HEK293 (cell line): ENCODE measurements around the gene CCDC92B.

Experiments used
- EGR2 ChIP-seq: fragments of 450-650 bp; formaldehyde crosslinking; IDR thresholded peaks from 2 replicates; pipeline ENCODE4 v1.5.1; 2016; ENCODE audit warnings: low read depth, missing biosample characterization, missing genetic modification characterization
- PRDM4 ChIP-seq: fragments of 450-650 bp; formaldehyde crosslinking; IDR thresholded peaks from 2 replicates; pipeline ENCODE4 v1.5.1; 2017; ENCODE audit warnings: missing biosample characterization, missing genetic modification characterization
- SP2 ChIP-seq: fragments of 450-650 bp; formaldehyde crosslinking; IDR thresholded peaks from 2 replicates; pipeline ENCODE4 v1.5.1; 2016; ENCODE audit warnings: missing biosample characterization, missing genetic modification characterization
- YY1 ChIP-seq: fragments of 450-650 bp; formaldehyde crosslinking; IDR thresholded peaks from 2 replicates; pipeline ENCODE4 v1.5.1; 2018; ENCODE audit warnings: missing biosample characterization, missing genetic modification characterization
- ZNF274 ChIP-seq, 2 experiments: fragments of 200-500 bp in 1 of 2; fragments of 450-650 bp in 1 of 2; sonication (Bioruptor generic) in 1 of 2; formaldehyde crosslinking in 1 of 2; IDR thresholded peaks; 2 replicates each; pipeline versions ENCODE4 v1.5.1 to v1.6.1; 2014 to 2016; ENCODE audit warnings: borderline replicate concordance in 1 of 2, inconsistent platforms in 1 of 2, low read length in 1 of 2, missing biosample characterization in 1 of 2, missing genetic modification characterization in 1 of 2
- ZNF416 ChIP-seq: fragments of 450-650 bp; formaldehyde crosslinking; IDR thresholded peaks from 2 replicates; pipeline ENCODE4 v1.5.1; 2016; ENCODE audit warnings: missing biosample characterization, missing genetic modification characterization
- ZNF558 ChIP-seq: fragments of 450-650 bp; formaldehyde crosslinking; IDR thresholded peaks from 2 replicates; pipeline ENCODE4 v1.5.1; 2016; ENCODE audit warnings: missing biosample characterization, missing genetic modification characterization
- ZNF621 ChIP-seq: fragments of 450-650 bp; formaldehyde crosslinking; IDR thresholded peaks from 2 replicates; pipeline ENCODE4 v1.5.1; 2017; ENCODE audit warnings: missing biosample characterization, missing genetic modification characterization
- TF ChIP-seq, protein P1 (sequence below): fragments of 450-650 bp; formaldehyde crosslinking; IDR thresholded peaks from 2 replicates; pipeline ENCODE4 v1.5.1; 2016; ENCODE audit warnings: missing biosample characterization, missing genetic modification characterization
- TF ChIP-seq, protein P2 (sequence below): sonication (generic); formaldehyde crosslinking; IDR thresholded peaks from 2 replicates; pipeline ENCODE4 v1.8.1; 2022; ENCODE audit warnings: mild to moderate bottlenecking, moderate library complexity, missing genetic modification reagents

DNA sequence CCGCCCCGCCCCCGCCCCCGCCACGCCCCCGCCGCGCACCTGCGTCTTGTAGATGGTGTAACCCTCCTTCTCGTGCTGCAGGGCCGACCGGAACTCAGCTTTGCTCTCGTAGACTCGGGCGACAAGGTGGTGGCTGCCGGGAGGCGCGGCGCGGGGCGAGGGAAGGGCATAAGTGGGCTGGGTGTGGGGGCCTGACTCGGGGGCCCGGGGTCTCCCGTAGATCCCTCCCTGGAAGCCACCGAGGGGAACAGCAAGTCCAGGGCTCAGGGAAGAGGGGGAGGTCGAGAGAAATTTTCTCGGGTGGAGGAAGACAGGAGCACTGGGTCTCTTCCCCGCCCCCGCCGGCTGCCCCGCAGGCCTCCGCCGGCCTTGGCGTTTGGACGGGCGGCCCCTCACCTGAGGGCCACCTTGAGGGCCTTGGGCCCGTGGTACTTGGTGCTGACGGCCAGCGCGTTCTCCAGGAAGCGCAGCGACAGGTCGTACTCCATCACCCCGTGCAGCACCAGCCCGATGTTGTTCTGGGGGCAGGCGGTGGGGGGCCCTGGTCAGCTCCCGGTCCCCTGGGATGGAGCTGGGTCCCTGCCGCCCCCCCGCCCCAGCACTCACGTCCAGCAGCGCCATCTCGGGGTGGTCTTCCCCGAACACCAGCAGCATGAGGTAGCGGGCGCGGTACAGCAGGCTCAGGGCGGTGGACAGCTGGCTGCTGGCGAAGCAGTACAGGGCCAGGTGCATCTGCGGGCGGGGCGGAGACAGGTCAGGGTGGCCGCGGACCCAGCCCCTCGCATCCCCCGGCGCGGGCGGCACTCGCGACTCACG is 57.3 kb downstream of the CCDC92B start:
- TF ChIP-seq, protein P1, sequence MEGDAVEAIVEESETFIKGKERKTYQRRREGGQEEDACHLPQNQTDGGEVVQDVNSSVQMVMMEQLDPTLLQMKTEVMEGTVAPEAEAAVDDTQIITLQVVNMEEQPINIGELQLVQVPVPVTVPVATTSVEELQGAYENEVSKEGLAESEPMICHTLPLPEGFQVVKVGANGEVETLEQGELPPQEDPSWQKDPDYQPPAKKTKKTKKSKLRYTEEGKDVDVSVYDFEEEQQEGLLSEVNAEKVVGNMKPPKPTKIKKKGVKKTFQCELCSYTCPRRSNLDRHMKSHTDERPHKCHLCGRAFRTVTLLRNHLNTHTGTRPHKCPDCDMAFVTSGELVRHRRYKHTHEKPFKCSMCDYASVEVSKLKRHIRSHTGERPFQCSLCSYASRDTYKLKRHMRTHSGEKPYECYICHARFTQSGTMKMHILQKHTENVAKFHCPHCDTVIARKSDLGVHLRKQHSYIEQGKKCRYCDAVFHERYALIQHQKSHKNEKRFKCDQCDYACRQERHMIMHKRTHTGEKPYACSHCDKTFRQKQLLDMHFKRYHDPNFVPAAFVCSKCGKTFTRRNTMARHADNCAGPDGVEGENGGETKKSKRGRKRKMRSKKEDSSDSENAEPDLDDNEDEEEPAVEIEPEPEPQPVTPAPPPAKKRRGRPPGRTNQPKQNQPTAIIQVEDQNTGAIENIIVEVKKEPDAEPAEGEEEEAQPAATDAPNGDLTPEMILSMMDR (tag by site-specific recombination), result no peak
- TF ChIP-seq YY1 (tag by site-specific recombination) (no peak), EGR2 (tag by site-specific recombination) (no peak), PRDM4 (tag by site-specific recombination) (no peak), ZNF621 (tag by site-specific recombination) (no peak), ZNF416 (tag by site-specific recombination) (no peak), ZNF274 (IDR thresholded peaks at IDR 0.05; ENCODE audit: low read length) (no peak), ZNF274 (tag by site-specific recombination; IDR thresholded peaks at IDR 0.05; ENCODE audit: borderline replicate concordance) (no peak), ZNF558 (tag by site-specific recombination) (no peak), SP2 (tag by site-specific recombination) (no peak)
- TF ChIP-seq, protein P2, sequence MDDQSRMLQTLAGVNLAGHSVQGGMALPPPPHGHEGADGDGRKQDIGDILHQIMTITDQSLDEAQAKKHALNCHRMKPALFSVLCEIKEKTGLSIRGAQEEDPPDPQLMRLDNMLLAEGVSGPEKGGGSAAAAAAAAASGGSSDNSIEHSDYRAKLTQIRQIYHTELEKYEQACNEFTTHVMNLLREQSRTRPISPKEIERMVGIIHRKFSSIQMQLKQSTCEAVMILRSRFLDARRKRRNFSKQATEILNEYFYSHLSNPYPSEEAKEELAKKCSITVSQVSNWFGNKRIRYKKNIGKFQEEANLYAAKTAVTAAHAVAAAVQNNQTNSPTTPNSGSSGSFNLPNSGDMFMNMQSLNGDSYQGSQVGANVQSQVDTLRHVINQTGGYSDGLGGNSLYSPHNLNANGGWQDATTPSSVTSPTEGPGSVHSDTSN (CRISPR knock-in tag), result no peak
